HG02840 (cell line): ENCODE results near the gene GALNT10.

Experiments used
- ATAC-seq: cut with Tn5 transposase; IDR thresholded peaks from one replicate; pipeline ENCODE4 v1.9.1; 2021; ENCODE audit warnings: mild to moderate bottlenecking, moderate library complexity, moderate number of reproducible peaks; ENCODE audit not compliant: unreplicated experiment, low FRiP score

GALNT10 gene

GRCh38 chr5:154455585-154455984 is 265.1 kb downstream of the GALNT10 start:
- ATAC-seq, result no peak

DNA sequence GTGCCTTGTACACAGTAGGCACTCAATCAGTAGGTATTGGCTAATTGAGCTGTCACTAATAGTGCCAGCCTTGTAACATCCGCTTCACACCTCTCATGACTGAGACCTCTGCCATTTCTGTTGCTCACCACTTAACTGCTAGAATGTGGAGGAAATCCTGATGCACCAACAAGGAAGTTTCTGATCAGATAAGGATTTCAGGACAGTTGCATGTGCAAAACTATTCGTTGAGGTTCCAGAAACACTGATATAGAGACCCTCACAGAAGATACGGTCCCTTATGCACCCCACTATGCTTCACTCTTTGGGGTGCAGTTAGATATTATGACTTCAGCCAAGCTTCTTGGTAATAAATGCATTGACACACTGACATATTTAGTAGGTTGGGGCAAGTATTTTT is 266.0 kb downstream of the GALNT10 start:
- ATAC-seq, result no peak

GRCh38 chr5:154459015-154459414 is 268.5 kb downstream of the GALNT10 start:
- ATAC-seq, result no peak

- ATAC-seq, result no peak
Measured at GRCh38 chr5:154460172-154460571, 269.6 kb downstream of the GALNT10 start.

DNA sequence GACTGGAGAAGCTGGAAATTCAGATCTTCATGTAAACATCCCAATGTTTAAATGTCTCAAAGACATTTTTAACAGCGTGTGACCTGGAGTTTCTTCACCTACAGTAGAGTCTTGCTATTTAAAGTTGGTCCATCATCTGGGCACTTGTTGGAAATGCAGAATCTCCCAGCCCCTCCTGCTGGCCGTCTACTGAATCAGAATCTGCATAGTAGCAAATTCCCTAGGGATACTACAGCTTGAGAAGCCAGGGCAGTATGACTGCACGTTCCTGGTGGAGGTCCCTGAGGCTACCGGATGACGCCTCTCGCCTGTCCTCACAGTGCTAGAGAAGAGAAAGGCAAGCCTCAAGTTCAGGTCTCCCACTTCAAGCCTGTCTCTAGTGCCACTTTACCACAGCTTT is 271.0 kb downstream of the GALNT10 start:
- ATAC-seq, result no peak

DNA sequence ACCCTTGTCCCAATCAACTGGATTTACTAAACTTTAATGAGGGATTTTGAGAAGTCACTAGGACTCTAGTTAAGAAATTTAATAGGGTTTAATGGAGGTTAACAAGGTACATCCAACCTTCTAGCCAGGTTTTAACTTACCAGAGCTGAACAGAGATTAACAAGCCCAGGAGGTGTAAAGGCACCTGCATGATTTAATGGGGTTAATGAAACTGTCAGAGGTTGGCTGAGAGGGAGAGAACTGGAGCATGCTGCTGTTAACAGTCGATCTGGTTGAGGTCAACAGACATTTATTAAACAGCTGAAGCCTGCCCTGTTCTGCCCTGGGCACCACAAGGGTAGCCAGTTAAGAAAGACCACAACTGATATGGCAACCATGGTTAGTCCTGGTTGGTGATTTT is 273.9 kb downstream of the GALNT10 start:
- ATAC-seq, result no peak

GRCh38 chr5:154465169-154465568 is 274.6 kb downstream of the GALNT10 start:
- ATAC-seq, result no peak

DNA sequence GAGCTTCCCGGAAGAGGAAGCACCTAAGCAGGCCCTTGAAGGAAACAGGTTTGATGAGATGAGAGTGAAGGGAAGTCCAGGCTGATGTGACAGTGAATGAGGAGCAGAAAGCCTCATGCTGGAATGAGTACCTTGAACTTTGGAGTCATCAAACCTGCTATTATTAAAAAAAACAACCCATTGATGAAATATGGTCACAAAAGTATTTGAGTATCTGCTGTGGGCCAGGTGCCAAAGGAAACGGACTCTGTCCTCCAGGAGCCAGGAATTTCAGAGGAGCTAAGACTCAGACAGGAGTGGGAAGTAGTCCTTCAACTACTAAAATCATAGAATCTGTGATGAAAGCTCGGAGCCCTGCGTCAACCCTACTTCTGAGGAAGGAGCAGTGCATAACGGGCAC is 275.6 kb downstream of the GALNT10 start:
- no peak for ATAC-seq

DNA sequence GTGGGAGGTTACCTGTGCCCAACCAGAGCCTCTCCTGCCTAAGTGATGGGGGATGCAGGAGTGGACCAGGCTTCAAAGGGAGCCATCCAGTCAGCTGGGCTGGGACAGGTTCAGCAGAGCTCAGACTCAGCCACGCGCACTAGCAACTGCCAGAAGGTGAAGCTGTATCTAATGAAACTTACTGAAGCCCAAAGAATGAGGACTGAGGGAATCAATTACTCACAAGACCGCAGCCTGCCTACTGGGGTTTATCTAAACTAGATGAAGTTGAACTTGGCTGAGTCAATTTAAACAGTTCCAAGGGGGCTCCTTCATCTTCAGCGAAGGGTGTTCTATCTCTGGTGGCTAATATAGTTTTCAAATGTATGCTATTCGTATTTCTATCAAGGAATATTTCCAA is 276.1 kb downstream of the GALNT10 start:
- ATAC-seq, result no peak

GRCh38 chr5:154467655-154468354 is 277.3 kb downstream of the GALNT10 start:
- ATAC-seq, result peak; percentile 83

- ATAC-seq, result no peak
Measured at GRCh38 chr5:154470137-154470536, 279.6 kb downstream of the GALNT10 start.
